ENCODE results near the gene PDE4A. TPM values are rescaled to one million over a fixed set of nuclear protein-coding genes. Genes with fewer than 3 reads are reported as not detected.
"Not testable (repeated sequence)": the region's sequence is repeated elsewhere in the genome, so short reads cannot be mapped to it uniquely, and the experiment has no call there.

The PDE4A gene
- total RNA-seq, 2 experiments from 2014 or later: 5.5 TPM

- no peaks in the 10 kb centered on the region for H3K9me3 Mint-ChIP-seq
- H3K4me1 Mint-ChIP-seq (ENCODE audit: low read depth): no peaks in the 10 kb centered on the region
- intact Hi-C loops (cut with micrococcal nuclease): no loop called here
- CTCF ChIA-PET: interaction anchor here (0.6 to 0.8 kb wide), 2 partner anchors 37 to 839 kb away, joined by 3 read pairs; no protein-coding TSS in a partner anchor
- no peak overlapping the region for H3K4me3 Mint-ChIP-seq
- no peak overlapping the region for H3K27ac Mint-ChIP-seq
- no peak for DNase-seq
- no peaks in the 10 kb centered on the region for H3K36me3 Mint-ChIP-seq (ENCODE audit: low read depth)
- H3K27me3 Mint-ChIP-seq (ENCODE audit: low read depth): peaks cover 4% of the 10 kb centered on the region
These were observed 33.9 kb downstream of the PDE4A start for GRCh38 chr19:10454267-10454666.

- H3K36me3 Mint-ChIP-seq (ENCODE audit: low read depth); H3K27ac Mint-ChIP-seq; H3K27me3 Mint-ChIP-seq (ENCODE audit: low read depth); intact Hi-C loops (cut with micrococcal nuclease); H3K4me1 Mint-ChIP-seq (ENCODE audit: low read depth); H3K9me3 Mint-ChIP-seq; DNase-seq; H3K4me3 Mint-ChIP-seq: not testable (repeated sequence)
- CTCF ChIA-PET: interaction anchor here (0.7 to 1.9 kb wide), 2 partner anchors 42 to 95 kb away, joined by 3 to 5 read pairs; no protein-coding TSS in a partner anchor
These were observed 38.4 kb downstream of the PDE4A start for GRCh38 chr19:10458733-10459132.

- Mint-ChIP-seq H3K4me1 (ENCODE audit: low read depth) (peaks cover 9% of the 10 kb centered on the region), H3K4me3 (no peak overlapping the region), H3K9me3 (no peaks in the 10 kb centered on the region), H3K27ac (no peak overlapping the region), H3K36me3 (ENCODE audit: low read depth) (no peaks in the 10 kb centered on the region), H3K27me3 (ENCODE audit: low read depth) (peaks cover 2% of the 10 kb centered on the region)
- CTCF ChIA-PET: interaction anchor here (1.4 to 1.5 kb wide), 2 partner anchors 18 to 32 kb away, joined by 3 read pairs; no protein-coding TSS in a partner anchor
- no peak for DNase-seq
- intact Hi-C loops (cut with micrococcal nuclease): loop anchor here (1.0 kb wide), 1 partner anchor 19 kb away; no protein-coding TSS in a partner anchor
These were observed 40.3 kb downstream of the PDE4A start for GRCh38 chr19:10460714-10461046.

GRCh38 chr19:10461047-10461949 is 41.0 kb downstream of the PDE4A start:
- Mint-ChIP-seq H3K36me3 (ENCODE audit: low read depth) (no peaks in the 10 kb centered on the region), H3K4me3 (peak overlapping the region; percentile 38), H3K27me3 (ENCODE audit: low read depth) (peaks cover 2% of the 10 kb centered on the region), H3K27ac (no peak overlapping the region), H3K9me3 (no peaks in the 10 kb centered on the region), H3K4me1 (ENCODE audit: low read depth) (peaks cover 9% of the 10 kb centered on the region)
- intact Hi-C loops (cut with micrococcal nuclease): loop anchor here (1.0 kb wide), 1 partner anchor 18 kb away; no protein-coding TSS in a partner anchor
- DNase-seq: peak; percentile 96
- CTCF ChIA-PET: interaction anchor here (0.6 to 1.5 kb wide), 6 partner anchors 17 to 64 kb away, joined by 3 to 6 read pairs (median 3); no protein-coding TSS in a partner anchor

GRCh38 chr19:10462042-10462441 is 41.7 kb downstream of the PDE4A start:
- DNase-seq; H3K4me3 Mint-ChIP-seq; intact Hi-C loops (cut with micrococcal nuclease); H3K9me3 Mint-ChIP-seq; H3K27me3 Mint-ChIP-seq (ENCODE audit: low read depth); H3K4me1 Mint-ChIP-seq (ENCODE audit: low read depth); H3K36me3 Mint-ChIP-seq (ENCODE audit: low read depth); H3K27ac Mint-ChIP-seq: not testable (repeated sequence)
- CTCF ChIA-PET: interaction anchor here (0.6 to 1.5 kb wide), 6 partner anchors 16 to 65 kb away, joined by 3 to 6 read pairs (median 3); no protein-coding TSS in a partner anchor

- CTCF ChIA-PET: interaction anchor here (0.7 kb wide), 1 partner anchor 21 kb away, joined by 3 read pairs; no protein-coding TSS in a partner anchor
- Mint-ChIP-seq H3K9me3 (no peaks in the 10 kb centered on the region), H3K27ac (no peak overlapping the region), H3K27me3 (ENCODE audit: low read depth) (peaks cover 2% of the 10 kb centered on the region), H3K36me3 (ENCODE audit: low read depth) (peaks cover 2% of the 10 kb centered on the region), H3K4me1 (ENCODE audit: low read depth) (peaks cover 9% of the 10 kb centered on the region), H3K4me3 (no peak overlapping the region)
- DNase-seq: no peak
- intact Hi-C loops (cut with micrococcal nuclease): no loop called here
These were observed 42.2 kb downstream of the PDE4A start for GRCh38 chr19:10462557-10462956.

GRCh38 chr19:10464456-10464855 is 44.1 kb downstream of the PDE4A start:
- Mint-ChIP-seq H3K27me3 (ENCODE audit: low read depth) (peaks cover 7% of the 10 kb centered on the region), H3K27ac (no peak overlapping the region), H3K36me3 (ENCODE audit: low read depth) (peaks cover 2% of the 10 kb centered on the region), H3K4me1 (ENCODE audit: low read depth) (peaks cover 9% of the 10 kb centered on the region), H3K9me3 (no peaks in the 10 kb centered on the region), H3K4me3 (no peak overlapping the region)
- no peak for DNase-seq
- intact Hi-C loops (cut with micrococcal nuclease): no loop called here
- CTCF ChIA-PET: interaction anchor here (0.6 kb wide), 1 partner anchor 380 kb away, joined by 4 read pairs; no protein-coding TSS in a partner anchor

- Mint-ChIP-seq H3K4me3 (no peak overlapping the region), H3K27ac (no peak overlapping the region), H3K36me3 (ENCODE audit: low read depth) (peaks cover 2% of the 10 kb centered on the region), H3K4me1 (ENCODE audit: low read depth) (peaks cover 2% of the 10 kb centered on the region), H3K9me3 (no peaks in the 10 kb centered on the region), H3K27me3 (ENCODE audit: low read depth) (peaks cover 7% of the 10 kb centered on the region)
- CTCF ChIA-PET: interaction anchor here (1.0 to 1.4 kb wide), 2 partner anchors 17 to 31 kb away, joined by 3 to 4 read pairs; no protein-coding TSS in a partner anchor
- intact Hi-C loops (cut with micrococcal nuclease): no loop called here
- DNase-seq: no peak
These were observed 46.9 kb downstream of the PDE4A start for GRCh38 chr19:10467104-10467706.

- Mint-ChIP-seq H3K4me1 (ENCODE audit: low read depth) (no peaks in the 10 kb centered on the region), H3K27me3 (ENCODE audit: low read depth) (peaks cover 4% of the 10 kb centered on the region), H3K36me3 (ENCODE audit: low read depth) (peaks cover 2% of the 10 kb centered on the region), H3K4me3 (no peak overlapping the region), H3K27ac (no peak overlapping the region), H3K9me3 (no peaks in the 10 kb centered on the region)
- intact Hi-C loops (cut with micrococcal nuclease): no loop called here
- CTCF ChIA-PET: no interaction called here
- no peak for DNase-seq
These were observed 47.8 kb downstream of the PDE4A start for GRCh38 chr19:10468133-10468532.

- Mint-ChIP-seq H3K27ac (no peak overlapping the region), H3K4me1 (ENCODE audit: low read depth) (no peaks in the 10 kb centered on the region), H3K4me3 (no peak overlapping the region), H3K9me3 (no peaks in the 10 kb centered on the region), H3K27me3 (ENCODE audit: low read depth) (peaks cover 4% of the 10 kb centered on the region), H3K36me3 (ENCODE audit: low read depth) (no peaks in the 10 kb centered on the region)
- intact Hi-C loops (cut with micrococcal nuclease): no loop called here
- CTCF ChIA-PET: interaction anchor here (0.7 to 1.0 kb wide), 3 partner anchors 224 to 228 kb away, joined by 3 to 4 read pairs (median 3); no protein-coding TSS in a partner anchor
- DNase-seq: no peak
These were observed 51.6 kb downstream of the PDE4A start for GRCh38 chr19:10471909-10472308.

GRCh38 chr19:10473192-10473591 is 52.9 kb downstream of the PDE4A start:
- DNase-seq: no peak
- no peaks in the 10 kb centered on the region for H3K36me3 Mint-ChIP-seq (ENCODE audit: low read depth)
- peaks cover 3% of the 10 kb centered on the region for H3K4me1 Mint-ChIP-seq (ENCODE audit: low read depth)
- H3K27me3 Mint-ChIP-seq (ENCODE audit: low read depth): peaks cover 4% of the 10 kb centered on the region
- CTCF ChIA-PET: interaction anchor here (0.6 to 0.9 kb wide), 3 partner anchors 10 to 29 kb away, joined by 3 to 4 read pairs (median 3); no protein-coding TSS in a partner anchor
- intact Hi-C loops (cut with micrococcal nuclease): no loop called here
- H3K27ac Mint-ChIP-seq: no peak overlapping the region
- no peak overlapping the region for H3K4me3 Mint-ChIP-seq
- no peaks in the 10 kb centered on the region for H3K9me3 Mint-ChIP-seq

GRCh38 chr19:10474962-10475451 is 54.7 kb downstream of the PDE4A start:
- Mint-ChIP-seq H3K4me1 (ENCODE audit: low read depth) (peaks cover 16% of the 10 kb centered on the region), H3K36me3 (ENCODE audit: low read depth) (no peaks in the 10 kb centered on the region), H3K9me3 (no peaks in the 10 kb centered on the region), H3K27ac (no peak overlapping the region), H3K27me3 (ENCODE audit: low read depth) (no peaks in the 10 kb centered on the region), H3K4me3 (no peak overlapping the region)
- intact Hi-C loops (cut with micrococcal nuclease): no loop called here
- CTCF ChIA-PET: interaction anchor here (1.5 kb wide), 2 partner anchors 9 to 39 kb away, joined by 5 to 7 read pairs; no protein-coding TSS in a partner anchor
- peak; percentile 45 for DNase-seq
